Measurements from ENCODE around the gene CARMIL3. TPM values are rescaled to one million over a fixed set of nuclear protein-coding genes. Genes with fewer than 3 reads are reported as not detected.

CARMIL3 gene
- total RNA-seq, 2 donors from 2014 or later, result 0.31 TPM; not detected in 1

DNA sequence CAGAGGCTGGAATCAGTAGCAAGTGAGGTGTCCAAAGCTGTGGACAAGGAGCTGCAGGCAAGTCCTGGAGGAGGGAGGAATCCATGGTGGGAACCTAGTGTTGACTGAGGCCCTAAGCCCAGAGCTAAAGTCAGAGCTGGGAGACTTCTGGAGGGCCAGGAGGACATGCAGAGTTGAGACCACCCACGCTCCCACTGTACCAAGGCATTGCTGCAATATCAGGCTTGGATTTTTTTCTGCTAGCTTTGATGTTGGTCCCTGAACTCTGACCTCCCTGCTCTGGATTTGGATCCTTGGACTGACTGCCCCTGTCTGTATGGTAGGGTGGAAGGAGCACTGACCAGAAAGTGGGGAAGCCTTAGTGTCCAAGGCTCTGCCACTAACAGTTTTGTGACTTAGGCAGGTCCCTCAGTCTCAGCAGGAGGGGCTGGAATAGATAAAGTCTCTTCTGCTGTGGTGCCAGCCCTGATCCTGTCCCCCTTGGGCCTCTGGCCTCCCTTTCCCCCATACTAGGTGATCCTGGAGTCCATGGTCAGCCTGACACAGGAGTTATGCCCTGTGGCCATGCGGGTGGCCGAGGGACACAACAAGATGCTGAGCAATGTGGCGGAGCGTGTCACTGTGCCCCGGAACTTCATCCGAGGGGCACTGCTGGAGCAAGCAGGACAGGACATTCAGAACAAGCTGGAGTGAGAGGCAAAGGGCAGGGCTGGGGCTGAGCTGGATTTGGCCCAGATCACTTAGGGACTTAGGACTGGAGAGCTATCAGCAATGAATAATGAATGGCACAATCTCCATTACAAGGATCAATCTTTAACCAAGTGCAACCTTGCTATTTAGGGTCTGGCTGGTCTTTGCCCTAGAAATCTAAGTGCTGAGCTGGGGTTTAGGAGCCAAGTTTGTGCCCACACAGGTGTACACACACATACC lies 9.4 kb downstream of the CARMIL3 start:
- peaks cover 4% of the 10 kb centered on the region for H3K4me1 Mint-ChIP-seq

DNA sequence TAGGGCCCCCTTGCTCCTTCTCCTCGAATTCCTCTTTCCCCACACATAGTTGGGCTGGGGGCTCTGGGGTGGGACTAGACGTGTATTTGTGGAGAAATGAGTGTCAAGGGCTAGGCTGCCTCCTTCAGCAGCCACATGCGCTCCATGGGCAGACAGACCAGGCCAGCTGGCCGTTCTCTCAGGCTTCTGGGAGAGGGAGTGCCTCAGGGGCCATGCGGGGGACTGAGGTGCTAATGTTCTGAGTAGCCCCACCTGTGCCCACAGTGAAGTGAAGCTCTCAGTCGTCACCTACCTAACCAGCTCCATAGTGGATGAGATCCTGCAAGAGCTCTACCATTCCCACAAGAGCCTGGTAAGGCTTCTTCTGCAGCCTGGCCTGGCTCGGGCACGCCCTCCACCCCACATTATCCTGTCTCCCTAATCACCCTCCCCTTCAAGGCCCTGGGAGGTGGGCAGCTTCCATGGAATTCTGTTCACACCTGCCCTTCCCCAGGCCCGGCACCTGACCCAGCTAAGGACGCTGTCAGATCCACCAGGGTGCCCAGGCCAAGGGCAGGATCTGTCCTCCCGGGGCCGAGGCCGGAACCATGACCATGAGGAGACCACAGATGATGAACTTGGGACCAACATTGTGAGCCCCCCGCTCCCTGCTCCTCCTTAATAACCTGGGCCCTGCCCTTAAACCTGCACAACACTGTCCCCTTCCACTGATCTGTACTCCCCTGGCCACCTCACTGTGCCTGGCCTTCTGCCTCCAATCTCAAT lies 10.6 kb downstream of the CARMIL3 start:
- H3K9me3 ChIP-seq (ENCODE audit: control insufficient read depth, low read length, poor library complexity, severe bottlenecking), result no peaks in the 10 kb centered on the region
- ATAC-seq (no peak), DNase-seq (no peak)
- no peak overlapping the region for H3K4me3 Mint-ChIP-seq
- peaks cover 2% of the 10 kb centered on the region for H3K27me3 Mint-ChIP-seq
- H3K36me3 Mint-ChIP-seq (ENCODE audit: low read depth), result no peaks in the 10 kb centered on the region
- H3K27ac Mint-ChIP-seq, result no peak overlapping the region
- H3K4me1 Mint-ChIP-seq, result peaks cover 4% of the 10 kb centered on the region

More for the DNA sequence above, 9.4 kb downstream of the CARMIL3 start:
- Mint-ChIP-seq H3K27me3 (no peaks in the 10 kb centered on the region), H3K27ac (no peak overlapping the region), H3K4me3 (no peak overlapping the region), H3K36me3 (ENCODE audit: low read depth) (no peaks in the 10 kb centered on the region)
- DNase-seq (no peak), ATAC-seq (no peak)
- H3K9me3 ChIP-seq (ENCODE audit: control insufficient read depth, low read length, poor library complexity, severe bottlenecking), result no peaks in the 10 kb centered on the region

DNA sequence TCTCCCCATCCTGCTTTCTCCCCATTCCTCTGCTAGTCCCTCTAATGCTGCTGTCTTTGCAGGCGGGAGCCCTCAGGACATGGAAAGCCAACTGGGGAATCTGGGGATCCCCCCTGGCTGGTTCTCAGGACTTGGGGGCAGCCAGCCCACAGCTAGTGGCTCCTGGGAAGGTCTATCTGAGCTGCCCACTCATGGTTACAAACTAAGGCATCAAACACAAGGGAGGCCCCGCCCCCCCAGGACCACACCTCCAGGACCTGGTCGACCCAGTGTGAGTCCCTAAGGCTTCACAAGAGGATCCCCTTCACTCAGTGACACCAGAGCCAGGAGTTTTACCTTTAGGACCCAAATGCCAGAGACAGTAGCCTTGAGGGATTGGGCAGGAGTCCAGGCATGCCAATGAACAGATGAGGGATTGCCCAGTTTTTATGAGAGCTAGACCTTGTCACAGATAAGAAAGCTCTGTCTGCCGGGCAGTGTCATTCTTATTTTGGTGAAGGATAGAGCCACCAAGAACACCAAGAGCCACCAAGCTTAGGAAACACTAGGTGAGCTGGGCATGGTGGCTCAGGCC lies 11.5 kb downstream of the CARMIL3 start:
- DNase-seq (no peak), ATAC-seq (no peak)
- no peaks in the 10 kb centered on the region for H3K9me3 ChIP-seq (ENCODE audit: control insufficient read depth, low read length, poor library complexity, severe bottlenecking)
- H3K27me3 Mint-ChIP-seq, result peaks cover 9% of the 10 kb centered on the region
- H3K36me3 Mint-ChIP-seq (ENCODE audit: low read depth), result no peaks in the 10 kb centered on the region
- peaks cover 1% of the 10 kb centered on the region for H3K4me1 Mint-ChIP-seq
- no peak overlapping the region for H3K27ac Mint-ChIP-seq
- H3K4me3 Mint-ChIP-seq, result no peak overlapping the region

DNA sequence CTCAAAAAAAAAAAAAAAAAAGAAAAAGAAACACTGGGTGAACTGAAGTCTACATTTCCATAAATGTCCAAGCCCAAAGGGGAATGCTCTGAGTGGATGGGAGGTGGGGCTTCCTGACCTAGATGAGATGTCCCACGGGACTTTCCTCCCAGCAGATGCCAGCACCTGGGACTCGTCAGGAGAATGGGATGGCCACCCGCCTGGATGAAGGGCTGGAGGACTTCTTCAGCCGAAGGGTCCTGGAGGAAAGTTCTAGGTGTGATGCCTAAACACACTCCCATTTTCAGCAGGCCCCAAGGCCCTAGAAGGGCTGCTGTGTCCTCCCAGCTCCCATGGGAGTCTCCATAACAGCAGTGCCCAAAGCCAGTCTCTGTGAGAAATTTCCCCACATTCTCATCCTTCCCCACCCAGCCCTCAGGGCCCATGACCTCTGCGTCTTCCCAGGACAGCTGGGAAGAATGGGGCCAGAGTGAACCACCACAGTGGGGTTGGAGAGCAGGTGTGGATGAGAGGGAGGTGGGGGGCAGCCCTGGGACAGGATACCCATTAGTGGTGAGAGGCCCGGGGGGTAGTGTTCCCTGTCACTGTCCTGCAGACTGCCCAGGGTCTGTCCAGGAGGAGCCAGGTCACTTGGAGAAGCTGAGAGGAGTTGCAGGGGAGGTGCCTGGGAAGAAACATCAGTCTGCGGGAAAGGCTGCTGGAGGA lies 12.4 kb downstream of the CARMIL3 start:
- DNase-seq (no peak), ATAC-seq (no peak)
- Mint-ChIP-seq H3K4me3 (no peak overlapping the region), H3K27ac (no peak overlapping the region), H3K36me3 (ENCODE audit: low read depth) (no peaks in the 10 kb centered on the region), H3K4me1 (no peaks in the 10 kb centered on the region), H3K27me3 (peaks cover 11% of the 10 kb centered on the region)
- no peaks in the 10 kb centered on the region for H3K9me3 ChIP-seq (ENCODE audit: control insufficient read depth, low read length, poor library complexity, severe bottlenecking)

DNA sequence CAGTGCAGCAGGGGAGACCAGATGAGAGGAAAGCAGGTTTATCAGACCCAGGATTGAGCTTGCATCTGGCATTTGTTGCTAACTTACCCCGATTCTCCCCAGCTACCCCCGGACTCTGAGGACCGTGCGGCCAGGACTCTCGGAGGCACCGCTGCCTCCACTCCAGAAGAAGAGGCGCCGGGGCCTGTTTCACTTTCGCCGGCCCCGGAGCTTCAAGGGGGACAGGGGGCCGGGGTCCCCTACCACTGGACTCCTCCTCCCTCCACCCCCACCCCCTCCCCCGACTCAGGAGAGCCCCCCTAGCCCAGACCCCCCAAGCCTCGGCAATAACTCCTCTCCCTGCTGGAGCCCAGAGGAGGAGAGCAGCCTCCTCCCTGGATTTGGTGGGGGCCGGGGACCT lies 13.0 kb downstream of the CARMIL3 start:
- Mint-ChIP-seq H3K27ac (no peak overlapping the region), H3K27me3 (peaks cover 17% of the 10 kb centered on the region), H3K4me3 (no peak overlapping the region), H3K4me1 (no peaks in the 10 kb centered on the region), H3K36me3 (ENCODE audit: low read depth) (peaks cover 3% of the 10 kb centered on the region)
- H3K9me3 ChIP-seq (ENCODE audit: control insufficient read depth, low read length, poor library complexity, severe bottlenecking), result no peaks in the 10 kb centered on the region
- DNase-seq, result no peak
- no peak for ATAC-seq

DNA sequence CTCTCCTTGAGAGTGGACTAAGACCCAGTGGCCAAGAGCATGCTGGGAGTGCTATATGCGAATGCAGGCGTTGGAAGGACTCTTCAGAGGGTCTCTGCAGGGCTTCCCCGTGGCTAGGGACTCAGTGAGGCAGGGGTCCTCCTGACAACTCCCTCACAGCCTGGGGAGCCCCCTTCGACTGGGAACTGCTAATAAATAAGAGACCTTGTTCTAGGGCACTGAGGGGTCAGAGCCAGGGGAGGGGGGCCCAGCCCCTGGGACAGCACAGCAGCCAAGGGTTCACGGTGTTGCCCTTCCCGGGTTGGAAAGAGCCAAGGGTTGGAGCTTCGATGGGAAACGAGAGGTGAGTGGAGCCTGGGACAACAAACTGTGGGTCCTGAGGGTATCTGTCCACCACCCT lies 13.6 kb downstream of the CARMIL3 start:
- ATAC-seq (no peak), DNase-seq (no peak)
- H3K9me3 ChIP-seq (ENCODE audit: control insufficient read depth, low read length, poor library complexity, severe bottlenecking), result no peaks in the 10 kb centered on the region
- H3K36me3 Mint-ChIP-seq (ENCODE audit: low read depth), result peaks cover 3% of the 10 kb centered on the region
- no peaks in the 10 kb centered on the region for H3K4me1 Mint-ChIP-seq
- H3K27me3 Mint-ChIP-seq, result peaks cover 22% of the 10 kb centered on the region
- no peak overlapping the region for H3K27ac Mint-ChIP-seq
- H3K4me3 Mint-ChIP-seq, result no peak overlapping the region

DNA sequence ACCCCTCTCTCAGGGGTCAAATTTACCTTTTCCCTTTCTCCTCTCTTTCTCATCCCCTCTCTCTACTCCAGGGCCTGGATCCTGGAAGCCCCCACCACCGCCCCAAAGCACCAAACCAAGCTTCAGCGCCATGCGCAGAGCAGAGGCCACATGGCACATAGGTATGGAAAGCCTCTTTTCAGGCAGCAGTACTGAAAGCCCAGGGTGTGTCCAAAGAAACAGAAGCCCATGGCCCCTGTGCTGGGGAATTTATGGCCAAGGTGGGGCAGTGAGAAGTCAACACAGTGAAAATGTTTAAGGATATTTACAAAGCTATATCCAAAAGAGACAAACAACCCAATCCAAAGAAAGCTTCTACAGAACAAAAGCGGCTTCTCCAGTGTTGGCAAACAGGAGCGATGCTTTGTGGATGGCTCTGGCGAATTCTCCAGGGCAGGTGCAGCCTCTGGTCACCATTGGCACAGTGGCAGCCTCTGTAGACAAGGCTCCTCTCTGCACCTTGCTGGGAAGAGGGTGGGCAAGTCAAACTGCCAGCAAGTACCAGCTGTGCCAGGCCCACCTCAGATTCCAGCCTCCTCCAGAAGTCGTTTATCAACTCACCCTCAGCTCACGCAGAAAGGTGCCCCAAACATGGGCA lies 14.8 kb downstream of the CARMIL3 start:
- Mint-ChIP-seq H3K36me3 (ENCODE audit: low read depth) (peaks cover 3% of the 10 kb centered on the region), H3K4me3 (no peak overlapping the region), H3K27ac (no peak overlapping the region), H3K27me3 (peaks cover 30% of the 10 kb centered on the region), H3K4me1 (peaks cover 2% of the 10 kb centered on the region)
- DNase-seq (no peak), ATAC-seq (no peak)
- no peaks in the 10 kb centered on the region for H3K9me3 ChIP-seq (ENCODE audit: control insufficient read depth, low read length, poor library complexity, severe bottlenecking)

DNA sequence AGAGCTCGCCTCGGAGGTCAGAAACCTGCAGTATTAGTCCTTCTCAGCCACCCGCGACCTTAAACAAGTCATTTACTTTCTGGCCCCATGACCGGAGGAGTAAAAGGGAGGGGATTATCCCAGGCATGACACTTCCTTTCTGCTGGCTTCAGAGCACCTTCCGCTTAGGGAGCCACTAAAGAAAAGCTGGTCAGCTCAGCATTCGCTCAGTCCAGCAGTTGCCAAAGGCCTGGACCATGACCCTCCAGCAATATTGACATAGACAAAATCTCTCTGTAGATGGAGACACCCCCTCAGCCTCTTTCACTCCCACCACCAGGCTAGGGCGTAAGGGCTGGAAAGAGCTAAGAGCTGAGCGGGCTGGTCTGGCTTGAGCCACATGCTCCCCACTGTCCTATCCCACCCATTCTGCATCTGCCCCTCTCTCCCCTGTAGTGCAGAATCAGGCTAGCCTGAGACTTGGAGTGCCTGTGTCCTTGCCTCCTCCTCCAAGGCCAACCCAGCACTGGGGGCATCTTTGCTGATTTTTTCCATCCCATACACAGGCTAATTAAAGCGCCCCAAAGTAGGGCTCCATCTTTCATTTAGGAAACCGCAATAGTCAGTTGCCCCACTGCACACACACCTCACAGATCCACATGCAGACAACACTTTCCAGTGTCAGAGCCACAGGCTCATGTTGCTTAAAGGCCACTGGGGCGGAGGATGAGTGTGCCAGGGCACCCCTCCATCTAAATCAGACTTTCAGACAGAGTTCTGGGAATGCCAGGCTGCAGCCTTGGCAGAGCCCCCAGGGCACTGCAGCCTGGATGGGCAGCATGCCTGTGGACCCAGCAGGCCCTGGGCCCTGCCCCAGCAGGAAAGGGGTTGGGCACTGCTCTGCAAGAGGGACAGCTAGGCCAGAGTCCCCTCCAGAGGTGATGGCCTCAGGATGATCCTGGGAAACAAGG lies 15.6 kb downstream of the CARMIL3 start:
- no peak overlapping the region for H3K4me3 Mint-ChIP-seq
- DNase-seq (no peak), ATAC-seq (no peak)
- H3K36me3 Mint-ChIP-seq (ENCODE audit: low read depth), result peaks cover 3% of the 10 kb centered on the region
- H3K4me1 Mint-ChIP-seq, result peaks cover 2% of the 10 kb centered on the region
- H3K27me3 Mint-ChIP-seq, result peaks cover 30% of the 10 kb centered on the region
- H3K9me3 ChIP-seq (ENCODE audit: control insufficient read depth, low read length, poor library complexity, severe bottlenecking), result no peaks in the 10 kb centered on the region
- H3K27ac Mint-ChIP-seq, result no peak overlapping the region

DNA sequence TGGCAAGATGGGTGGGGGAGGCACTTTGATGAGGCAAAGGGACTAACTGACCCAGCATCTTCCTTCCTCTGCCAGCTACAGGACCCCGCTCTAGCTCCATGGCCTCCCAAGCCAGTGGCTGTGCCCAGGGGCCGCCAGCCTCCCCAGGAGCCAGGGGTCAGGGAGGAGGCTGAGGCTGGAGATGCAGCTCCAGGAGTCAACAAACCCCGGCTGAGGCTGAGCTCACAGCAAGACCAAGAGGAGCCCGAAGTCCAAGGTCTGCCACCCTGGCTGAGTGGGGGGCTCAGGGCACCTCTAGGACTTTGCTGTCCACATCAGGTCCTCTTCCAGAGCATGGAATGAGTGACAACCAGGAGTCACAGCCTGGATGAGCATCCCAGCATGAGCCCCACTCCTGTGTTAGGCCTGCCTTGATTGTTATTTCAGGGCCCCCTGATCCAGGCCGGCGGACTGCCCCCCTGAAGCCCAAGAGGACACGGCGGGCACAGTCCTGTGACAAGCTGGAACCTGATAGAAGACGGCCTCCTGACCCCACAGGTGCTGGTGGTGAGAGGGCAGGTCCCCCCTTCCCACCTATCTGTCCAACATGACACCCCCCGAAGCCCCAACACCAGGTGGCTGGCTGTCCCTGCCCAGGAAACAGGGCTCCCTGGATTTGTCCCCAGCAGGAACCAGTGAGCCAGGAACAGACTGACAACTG lies 17.1 kb downstream of the CARMIL3 start:
- peaks cover 30% of the 10 kb centered on the region for H3K27me3 Mint-ChIP-seq
- H3K27ac Mint-ChIP-seq, result no peak overlapping the region
- no peak for ATAC-seq
- no peak overlapping the region for H3K4me3 Mint-ChIP-seq
- H3K9me3 ChIP-seq (ENCODE audit: control insufficient read depth, low read length, poor library complexity, severe bottlenecking), result no peaks in the 10 kb centered on the region
- peaks cover 2% of the 10 kb centered on the region for H3K4me1 Mint-ChIP-seq
- no peak for DNase-seq
- H3K36me3 Mint-ChIP-seq (ENCODE audit: low read depth), result peaks cover 3% of the 10 kb centered on the region

DNA sequence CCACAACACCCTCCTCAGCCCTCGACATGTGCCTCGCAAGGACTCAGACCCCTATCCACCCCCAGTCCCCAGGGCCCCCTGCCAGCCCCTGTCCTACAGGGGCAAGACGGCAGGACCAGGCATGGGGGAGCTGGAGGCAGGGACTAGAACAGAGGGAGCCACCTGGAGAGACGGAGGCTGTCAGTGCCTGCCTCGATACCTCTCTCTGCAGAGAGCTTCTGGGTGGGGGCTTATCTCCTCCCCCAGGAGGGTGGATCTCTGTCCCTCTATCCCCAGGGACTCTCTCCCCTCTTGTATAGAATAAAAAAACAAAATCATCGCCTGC lies 17.6 kb downstream of the CARMIL3 start:
- Mint-ChIP-seq H3K27ac (no peak overlapping the region), H3K36me3 (ENCODE audit: low read depth) (peaks cover 3% of the 10 kb centered on the region), H3K4me1 (peaks cover 2% of the 10 kb centered on the region), H3K27me3 (peaks cover 30% of the 10 kb centered on the region), H3K4me3 (no peak overlapping the region)
- no peaks in the 10 kb centered on the region for H3K9me3 ChIP-seq (ENCODE audit: control insufficient read depth, low read length, poor library complexity, severe bottlenecking)
- DNase-seq (no peak), ATAC-seq (no peak)

DNA sequence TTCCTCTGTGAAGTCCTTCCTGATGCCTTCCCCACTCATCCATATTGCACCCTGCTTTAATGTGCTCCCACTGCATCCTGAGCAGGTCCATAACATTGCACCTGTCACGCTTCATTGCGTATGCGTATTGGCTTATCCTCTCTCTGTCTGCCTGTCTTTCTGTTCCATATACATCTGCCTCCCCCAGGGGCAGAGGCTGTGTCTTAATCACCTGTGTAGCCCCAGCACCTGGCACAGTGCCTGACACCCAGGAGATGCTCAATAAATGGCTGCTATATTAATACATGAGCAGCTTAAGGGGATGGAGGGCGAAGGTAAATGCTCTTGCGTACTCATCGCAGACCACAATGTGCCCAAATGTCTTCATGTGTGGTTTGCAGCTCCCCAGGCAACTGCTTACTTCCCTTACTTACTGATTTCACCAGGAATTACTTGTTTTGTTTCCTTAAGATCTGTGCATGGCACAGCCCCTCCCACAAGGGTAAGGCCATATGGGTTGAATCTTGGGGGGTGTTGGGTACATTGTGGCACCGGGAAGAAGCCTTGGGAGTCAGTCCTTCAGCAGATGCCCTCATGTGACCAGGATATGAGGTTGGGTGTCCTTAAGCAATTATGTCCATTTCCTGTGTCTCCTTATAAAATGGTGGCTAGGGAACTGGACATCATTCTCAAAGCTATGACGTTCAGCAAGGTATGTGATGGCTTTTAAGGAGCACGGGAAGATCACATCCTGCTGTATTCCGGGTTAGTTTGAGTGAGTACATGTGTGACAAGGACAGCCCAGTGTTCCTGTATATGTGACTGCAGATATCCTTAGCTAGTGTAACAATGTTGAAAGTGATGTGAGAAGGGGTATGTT lies 18.7 kb downstream of the CARMIL3 start:
- no peak for ATAC-seq
- H3K27me3 Mint-ChIP-seq, result peaks cover 30% of the 10 kb centered on the region

More for the DNA sequence above, 18.7 kb downstream of the CARMIL3 start:
- H3K9me3 ChIP-seq (ENCODE audit: control insufficient read depth, low read length, poor library complexity, severe bottlenecking), result no peaks in the 10 kb centered on the region
- Mint-ChIP-seq H3K4me3 (no peak overlapping the region), H3K4me1 (peaks cover 2% of the 10 kb centered on the region), H3K27ac (no peak overlapping the region), H3K36me3 (ENCODE audit: low read depth) (peaks cover 3% of the 10 kb centered on the region)
- DNase-seq, result no peak
